ENCODE measurements around the gene COL23A1. TPM values are rescaled to one million over a fixed set of nuclear protein-coding genes. Genes with fewer than 3 reads are reported as not detected.

The COL23A1 gene
- total RNA-seq, result 0.19 and 0.21 TPM in 2 replicates
- polyA plus RNA-seq (2012), result 0.49 TPM

GRCh38 chr5:178590141-178590923, at the start of gene COL23A1:
TSS of gene COL23A1 (minus strand) at chr5:178590393.
- peak; percentile 31 for DNase-seq (ENCODE audit: low read depth)

GRCh38 chr5:178637356-178638074, 47.3 kb upstream of the COL23A1 start:
- no peak for DNase-seq (ENCODE audit: low read depth)

GRCh38 chr5:178632285-178632684, 42.1 kb upstream of the COL23A1 start:
- DNase-seq (ENCODE audit: low read depth), result no peak

- no peak for DNase-seq (ENCODE audit: low read depth)
Observed at GRCh38 chr5:178630951-178631350, 40.8 kb upstream of the COL23A1 start.

GRCh38 chr5:178630475-178630930, 40.3 kb upstream of the COL23A1 start:
- no peak for DNase-seq (ENCODE audit: low read depth)

GRCh38 chr5:178627259-178627598, 37.0 kb upstream of the COL23A1 start:
- DNase-seq (ENCODE audit: low read depth), result no peak

GRCh38 chr5:178626484-178627258, 36.5 kb upstream of the COL23A1 start, which contains the start of gene CLK4:
TSS of gene CLK4 (minus strand) at chr5:178627050. CDS start at chr5:178623416, 3,634 bp downstream.
- DNase-seq (ENCODE audit: low read depth), result peak; percentile 94

- DNase-seq (ENCODE audit: low read depth), result peak; percentile 14
Observed at GRCh38 chr5:178625679-178626483, 35.7 kb upstream of the COL23A1 start.

GRCh38 chr5:178624631-178625546, 34.7 kb upstream of the COL23A1 start:
- peak; percentile 6 for DNase-seq (ENCODE audit: low read depth)

GRCh38 chr5:178622679-178623247, 32.6 kb upstream of the COL23A1 start:
- DNase-seq (ENCODE audit: low read depth), result no peak

- no peak for DNase-seq (ENCODE audit: low read depth)
Observed at GRCh38 chr5:178619390-178619789, 29.2 kb upstream of the COL23A1 start.

- DNase-seq (ENCODE audit: low read depth), result no peak
Observed at GRCh38 chr5:178612299-178612698, 22.1 kb upstream of the COL23A1 start.

- peak; percentile 8 for DNase-seq (ENCODE audit: low read depth)
Observed at GRCh38 chr5:178606269-178606668, 16.1 kb upstream of the COL23A1 start.

GRCh38 chr5:178605788-178606187, 15.6 kb upstream of the COL23A1 start:
- DNase-seq (ENCODE audit: low read depth), result no peak

GRCh38 chr5:178602752-178603151, 12.6 kb upstream of the COL23A1 start:
- DNase-seq (ENCODE audit: low read depth), result peak; percentile 28

GRCh38 chr5:178595750-178596149, 5.6 kb upstream of the COL23A1 start:
- no peak for DNase-seq (ENCODE audit: low read depth)

- no peak for DNase-seq (ENCODE audit: low read depth)
Observed at GRCh38 chr5:178595150-178595549, 5.0 kb upstream of the COL23A1 start.

GRCh38 chr5:178590924-178591423, 781 bp upstream of the COL23A1 start:
- DNase-seq (ENCODE audit: low read depth), result no peak

All from myocyte (in vitro differentiated cells).